ENCODE results near the gene RPL6.
"Not testable (repeated sequence)": the region's sequence is repeated elsewhere in the genome, so short reads cannot be mapped to it uniquely, and the experiment has no call there.

Gene RPL6

GRCh38 chr12:112409064-112409905, at the start of gene RPL6:
RPL6 (minus strand) TSS chr12:112409605; CDS start chr12:112408656, 949 bp downstream.
- H2AFZ ChIP-seq (ENCODE audit: low read length): peak within 1 kb of the TSS; percentile 89; the same call in 1 of the 2 replicates
- H3K79me2 ChIP-seq (ENCODE audit: insufficient read depth, low read length): peaks cover 14% of the 10 kb centered on the region
- H3K27me3 ChIP-seq (ENCODE audit: insufficient read depth, low read length): no peaks in the 10 kb centered on the region
- no peaks in the 10 kb centered on the region for H3K9me3 ChIP-seq (ENCODE audit: low read length)
- H3K4me3 ChIP-seq (ENCODE audit: low read depth, low read length, poor library complexity, severe bottlenecking): peak within 1 kb of the TSS; percentile 88
- H3K9ac ChIP-seq (ENCODE audit: low read length): peak within 1 kb of the TSS; percentile 82
- H3K27ac ChIP-seq (ENCODE audit: low read depth, low read length, poor library complexity, severe bottlenecking): peak within 1 kb of the TSS; percentile 82
- TF ChIP-seq CTCF (IDR thresholded peaks at IDR 0.05; ENCODE audit: low read length): no peak
- no peak for TF ChIP-seq EZH2 (IDR thresholded peaks at IDR 0.05; ENCODE audit: borderline replicate concordance, low read length)
- peaks cover 26% of the 10 kb centered on the region for H3K4me1 ChIP-seq (ENCODE audit: insufficient read depth, low read length, severe bottlenecking)
- peaks cover 47% of the 10 kb centered on the region for H3K36me3 ChIP-seq (ENCODE audit: insufficient read depth, low read length)
- no peaks in the 10 kb centered on the region for H4K20me1 ChIP-seq (ENCODE audit: insufficient read depth, low read length)
- H3F3A ChIP-seq (ENCODE audit: insufficient read depth, low read length): 0 out of 2 replicates have a peak, but pooled peaks cover 5% of the 10 kb centered on the region
- peak within 1 kb of the TSS; percentile 84 for H3K4me2 ChIP-seq (ENCODE audit: low read length)
- H3K9me2 ChIP-seq (ENCODE audit: low read depth, low read length): no peaks in the 10 kb centered on the region

GRCh38 chr12:112458751-112459150, 49.3 kb upstream of the RPL6 start:
- Histone ChIP-seq H3K4me3 (ENCODE audit: low read depth, low read length, poor library complexity, severe bottlenecking) (no peak overlapping the region), H4K20me1 (ENCODE audit: insufficient read depth, low read length) (no peaks in the 10 kb centered on the region), H3K9ac (ENCODE audit: low read length) (no peak overlapping the region), H3K4me1 (ENCODE audit: insufficient read depth, low read length, severe bottlenecking) (peaks cover 11% of the 10 kb centered on the region), H3K27ac (ENCODE audit: low read depth, low read length, poor library complexity, severe bottlenecking) (no peak overlapping the region), H3F3A (ENCODE audit: insufficient read depth, low read length) (no peaks in the 10 kb centered on the region), H3K4me2 (ENCODE audit: low read length) (no peak overlapping the region), H3K27me3 (ENCODE audit: insufficient read depth, low read length) (no peaks in the 10 kb centered on the region), H3K9me3 (ENCODE audit: low read length) (no peaks in the 10 kb centered on the region), H3K79me2 (ENCODE audit: insufficient read depth, low read length) (no peaks in the 10 kb centered on the region), H3K36me3 (ENCODE audit: insufficient read depth, low read length) (peaks cover 57% of the 10 kb centered on the region), H2AFZ (ENCODE audit: low read length) (no peak overlapping the region), H3K9me2 (ENCODE audit: low read depth, low read length) (no peaks in the 10 kb centered on the region)
- TF ChIP-seq CTCF (IDR thresholded peaks at IDR 0.05; ENCODE audit: low read length): no peak
- TF ChIP-seq EZH2 (IDR thresholded peaks at IDR 0.05; ENCODE audit: borderline replicate concordance, low read length): no peak

- Histone ChIP-seq H3K4me2 (ENCODE audit: low read length) (no peak overlapping the region), H3F3A (ENCODE audit: insufficient read depth, low read length) (no peaks in the 10 kb centered on the region), H4K20me1 (ENCODE audit: insufficient read depth, low read length) (no peaks in the 10 kb centered on the region), H3K36me3 (ENCODE audit: insufficient read depth, low read length) (peaks cover 58% of the 10 kb centered on the region), H3K79me2 (ENCODE audit: insufficient read depth, low read length) (no peaks in the 10 kb centered on the region), H3K27me3 (ENCODE audit: insufficient read depth, low read length) (no peaks in the 10 kb centered on the region), H3K4me1 (ENCODE audit: insufficient read depth, low read length, severe bottlenecking) (peaks cover 6% of the 10 kb centered on the region), H3K4me3 (ENCODE audit: low read depth, low read length, poor library complexity, severe bottlenecking) (no peak overlapping the region), H3K27ac (ENCODE audit: low read depth, low read length, poor library complexity, severe bottlenecking) (no peak overlapping the region), H3K9me3 (ENCODE audit: low read length) (no peaks in the 10 kb centered on the region), H3K9ac (ENCODE audit: low read length) (no peak overlapping the region), H2AFZ (ENCODE audit: low read length) (no peak overlapping the region), H3K9me2 (ENCODE audit: low read depth, low read length) (no peaks in the 10 kb centered on the region)
- TF ChIP-seq EZH2 (IDR thresholded peaks at IDR 0.05; ENCODE audit: borderline replicate concordance, low read length) (no peak), CTCF (IDR thresholded peaks at IDR 0.05; ENCODE audit: low read length) (no peak)
Observed at GRCh38 chr12:112458330-112458729, 48.9 kb upstream of the RPL6 start.

GRCh38 chr12:112457142-112457541, 47.7 kb upstream of the RPL6 start:
- H3K79me2 ChIP-seq (ENCODE audit: insufficient read depth, low read length); H3K9ac ChIP-seq (ENCODE audit: low read length); H3K9me2 ChIP-seq (ENCODE audit: low read depth, low read length); H3K27ac ChIP-seq (ENCODE audit: low read depth, low read length, poor library complexity, severe bottlenecking); H3K4me3 ChIP-seq (ENCODE audit: low read depth, low read length, poor library complexity, severe bottlenecking); H3K9me3 ChIP-seq (ENCODE audit: low read length); H4K20me1 ChIP-seq (ENCODE audit: insufficient read depth, low read length); H3K4me1 ChIP-seq (ENCODE audit: insufficient read depth, low read length, severe bottlenecking); H2AFZ ChIP-seq (ENCODE audit: low read length); H3K4me2 ChIP-seq (ENCODE audit: low read length); H3F3A ChIP-seq (ENCODE audit: insufficient read depth, low read length); H3K27me3 ChIP-seq (ENCODE audit: insufficient read depth, low read length): not testable (repeated sequence)
- peaks cover 65% of the 10 kb centered on the region for H3K36me3 ChIP-seq (ENCODE audit: insufficient read depth, low read length)
